ENCODE data around the gene MTMR3.
A peak's percentile ranks its signal among the peaks of the same experiment; 100 is the strongest.
"Not testable (repeated sequence)": the region's sequence is repeated elsewhere in the genome, so short reads cannot be mapped to it uniquely, and the experiment has no call there.

The MTMR3 gene

DNA sequence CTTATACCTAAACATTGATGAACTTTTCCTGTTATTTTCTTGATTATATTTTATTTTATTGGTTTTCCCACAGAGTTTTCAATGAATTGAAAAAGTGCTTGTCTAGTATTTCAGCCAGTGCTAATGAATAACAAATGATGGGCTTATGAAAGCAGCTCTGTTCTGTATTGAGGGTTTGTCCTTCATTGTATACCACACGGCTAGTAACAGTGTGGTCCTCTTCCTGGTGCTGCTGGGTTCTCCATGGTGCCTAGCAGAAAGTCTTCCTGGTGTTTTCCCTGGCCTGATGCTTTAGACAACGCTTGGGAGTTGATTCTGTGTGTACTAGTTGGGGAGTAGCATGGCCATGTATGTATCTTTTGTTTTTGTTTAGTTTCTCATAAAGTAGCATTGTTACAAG is 89.1 kb downstream of the MTMR3 start:
- DNase-seq, result no peak

DNA sequence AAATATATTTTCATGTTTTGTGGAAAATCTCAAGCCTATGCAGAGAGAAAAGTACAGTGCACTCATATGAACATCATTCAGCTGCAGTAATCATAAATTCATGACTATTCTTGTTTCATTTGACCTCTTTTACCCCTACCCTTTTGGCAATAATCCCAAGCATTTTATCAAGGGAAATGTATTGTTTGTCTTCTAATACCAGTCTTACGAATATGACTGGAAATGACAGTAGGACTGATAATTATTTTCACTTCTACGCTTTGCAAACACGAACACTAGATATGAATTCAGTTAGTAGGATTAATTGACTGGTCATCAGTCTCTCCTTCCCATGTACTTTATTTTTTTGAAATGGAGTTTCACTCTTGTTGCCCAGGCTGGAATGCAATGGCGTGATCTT is 90.3 kb downstream of the MTMR3 start:
- DNase-seq, result no peak

DNA sequence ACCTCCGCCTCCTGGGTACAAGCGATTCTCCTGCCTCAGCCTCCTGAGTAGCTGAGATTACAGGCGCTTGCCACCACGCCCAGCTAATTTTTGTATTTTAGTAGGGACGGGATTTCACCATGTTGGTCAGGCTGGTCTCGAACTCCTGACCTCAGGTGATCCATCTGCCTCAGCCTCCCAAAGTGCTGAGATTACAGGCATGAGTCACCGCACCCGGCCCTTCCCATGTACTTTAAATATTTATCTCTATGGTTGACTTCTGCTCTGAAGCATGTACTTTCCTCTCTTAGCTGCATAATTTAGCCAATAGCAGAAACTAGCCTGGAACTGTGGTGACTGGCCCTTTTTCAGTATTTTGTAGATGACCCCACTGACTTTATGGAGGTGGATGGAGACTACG is 90.7 kb downstream of the MTMR3 start:
- DNase-seq, result not testable (repeated sequence)

DNA sequence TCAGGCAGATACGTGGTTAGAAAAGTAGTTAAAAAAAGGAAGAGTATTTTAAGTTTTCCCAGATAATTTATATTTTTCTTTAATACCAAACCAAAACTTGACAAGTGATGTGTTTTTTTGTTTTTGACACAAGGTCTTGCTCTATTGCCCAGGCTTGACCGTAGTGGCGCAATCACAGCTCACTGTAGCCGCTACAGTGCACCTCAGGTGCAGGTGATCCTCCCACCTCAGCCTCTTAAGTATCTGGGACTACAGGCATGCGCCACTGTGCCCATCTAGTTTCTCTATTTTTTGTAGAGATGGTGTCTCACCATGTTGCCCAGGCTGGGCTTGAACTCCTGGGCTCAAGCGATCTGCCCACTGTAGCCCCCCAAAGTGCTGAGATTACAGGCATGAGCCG is 92.5 kb downstream of the MTMR3 start:
- DNase-seq, result no peak

DNA sequence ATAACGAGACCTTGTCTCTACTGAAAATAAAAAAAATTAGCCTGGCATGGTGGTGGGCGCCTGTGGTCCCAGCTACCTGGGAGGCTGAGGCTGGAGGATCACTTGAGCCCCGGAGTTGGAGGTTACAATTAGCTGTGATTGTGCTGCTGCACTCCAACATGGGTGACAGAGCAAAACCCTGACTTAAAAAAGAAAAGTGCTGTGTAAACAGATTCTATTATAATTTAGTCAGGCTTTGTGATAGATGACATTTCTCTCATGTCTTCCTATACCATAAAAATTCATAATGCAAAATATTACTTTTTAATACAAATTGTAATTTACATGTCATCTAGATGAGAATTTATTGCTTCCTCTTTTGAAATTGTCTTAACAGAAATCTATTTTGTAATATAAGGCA is 94.1 kb downstream of the MTMR3 start:
- no peak for DNase-seq

DNA sequence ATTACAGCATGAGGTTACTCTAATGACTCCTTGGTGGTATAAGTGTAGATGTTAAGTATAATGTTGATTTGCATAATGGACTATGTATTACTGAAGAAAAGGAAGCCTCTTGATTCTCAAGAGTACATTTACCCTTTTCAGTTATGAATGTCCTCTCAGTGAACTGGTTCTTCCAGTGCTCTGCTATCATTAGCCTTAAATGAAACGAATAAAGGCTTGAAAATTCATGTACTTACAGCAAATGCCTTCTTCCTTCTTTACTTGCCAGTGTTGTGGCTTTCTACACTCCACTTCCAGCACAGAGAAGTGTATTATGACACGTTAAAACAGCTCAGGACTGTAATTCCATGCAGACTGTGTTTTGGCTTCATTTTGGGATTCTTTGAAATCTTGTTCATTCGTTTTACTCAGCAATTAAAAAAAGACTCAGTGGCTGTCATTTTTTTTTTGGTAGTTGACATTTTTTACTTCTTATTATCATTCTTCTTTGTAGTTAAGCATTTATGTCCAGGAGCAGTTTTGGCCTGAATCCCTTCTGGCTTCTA is 96.9 kb downstream of the MTMR3 start:
- DNase-seq, result no peak

DNA sequence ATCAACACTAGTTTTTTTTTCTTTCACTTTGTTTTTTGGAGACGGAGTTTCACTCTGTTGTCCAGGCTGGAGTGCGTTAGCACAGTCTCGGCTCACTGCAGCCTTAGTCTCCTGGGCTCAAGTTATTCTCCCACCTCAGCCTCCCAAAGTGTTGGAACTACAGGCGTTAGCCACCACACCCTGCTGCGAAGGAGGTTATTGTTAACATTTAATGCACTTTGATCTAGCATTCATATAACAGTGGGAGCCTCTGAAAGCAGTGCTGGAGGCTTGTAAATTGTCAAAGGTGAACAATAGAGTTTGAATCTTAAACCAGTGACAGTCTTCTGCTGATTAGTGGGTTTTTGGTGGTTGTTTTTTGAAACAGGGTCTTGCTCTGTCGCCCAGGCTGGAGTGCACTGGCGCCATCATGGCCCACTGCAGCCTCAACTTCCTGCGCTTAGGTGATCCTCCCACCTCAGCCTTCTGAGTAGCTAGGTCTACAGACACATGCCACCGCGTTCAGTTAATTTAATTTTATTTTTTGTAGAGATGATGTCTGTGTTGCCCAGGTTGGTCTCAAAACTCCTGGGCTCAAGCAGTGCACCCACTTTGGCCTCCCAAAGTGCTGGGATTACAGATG is 100.4 kb downstream of the MTMR3 start:
- no peak for DNase-seq

DNA sequence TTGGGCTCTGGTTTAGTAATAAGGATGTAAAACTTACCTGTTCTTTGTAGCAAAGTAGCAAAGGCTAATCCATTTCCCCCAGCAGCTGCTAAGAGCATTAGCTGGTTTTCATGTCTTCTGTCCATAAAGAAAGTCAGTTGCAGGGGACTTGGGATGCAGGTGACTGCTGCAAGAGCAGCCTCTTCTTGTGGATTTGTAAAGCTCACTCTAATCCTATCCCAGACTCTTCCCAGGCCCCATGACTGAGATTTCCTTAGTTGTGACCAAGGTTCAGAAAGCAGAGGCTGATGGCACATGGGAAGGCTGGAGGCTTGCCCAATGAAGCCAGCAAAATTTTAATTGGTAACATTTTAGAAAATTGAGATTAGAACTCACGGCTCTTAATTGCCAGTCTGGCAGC is 102.9 kb downstream of the MTMR3 start:
- no peak for DNase-seq

DNA sequence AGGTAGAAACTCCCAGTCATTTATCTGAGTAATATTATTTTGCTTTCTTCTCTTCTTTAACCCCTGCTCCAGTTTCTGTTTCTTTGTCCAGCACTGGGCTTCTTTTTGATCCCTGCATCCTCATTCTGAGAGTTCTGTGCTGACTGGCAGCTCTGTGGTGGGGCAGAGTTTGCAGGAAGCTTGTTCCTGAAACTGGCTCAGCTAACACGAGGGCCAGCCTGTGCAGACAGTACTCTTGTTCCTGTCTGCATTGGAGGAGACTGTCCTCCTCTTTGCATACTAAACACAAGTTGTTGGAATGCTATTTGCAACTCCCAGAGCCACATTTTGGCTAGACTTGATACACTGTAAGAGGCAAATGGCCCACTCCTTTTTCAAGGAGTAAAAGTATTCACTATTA is 104.2 kb downstream of the MTMR3 start:
- DNase-seq, result no peak

DNA sequence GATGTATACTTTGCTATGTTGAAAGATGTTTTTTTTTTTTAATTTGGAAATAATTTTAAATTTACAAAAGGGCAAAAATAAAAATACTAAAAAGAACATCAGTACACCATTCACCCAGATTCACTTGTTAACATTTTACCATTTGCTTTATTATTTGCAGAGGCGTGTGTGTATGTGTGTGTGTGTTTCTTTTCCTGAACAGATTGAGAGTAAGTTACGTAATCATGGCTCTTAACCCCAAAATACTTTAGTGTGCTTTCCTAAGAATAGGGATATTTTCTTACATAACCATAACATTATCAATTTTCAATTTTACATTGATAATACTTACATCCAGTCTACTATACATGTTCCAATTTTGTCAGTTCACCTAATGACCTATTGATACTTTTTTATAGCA is 105.7 kb downstream of the MTMR3 start:
- no peak for DNase-seq

DNA sequence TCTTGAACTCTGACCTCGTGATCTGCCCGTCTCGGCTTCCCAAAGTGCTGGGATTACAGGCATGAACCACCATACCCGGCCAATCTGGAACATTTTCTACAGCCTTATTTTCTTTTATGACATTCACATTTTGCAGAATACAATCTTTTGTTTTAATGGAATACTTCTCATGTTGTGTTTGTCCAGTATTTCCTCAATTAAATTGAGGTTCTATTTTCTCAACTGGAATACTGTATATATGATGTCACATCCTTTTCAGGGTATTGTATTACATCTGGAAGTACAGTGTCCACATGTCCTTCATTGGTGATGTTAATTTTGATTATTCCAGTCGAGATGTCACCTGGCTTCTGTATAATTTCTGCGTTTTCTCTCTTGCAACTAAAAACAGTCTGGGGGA is 106.5 kb downstream of the MTMR3 start:
- no peak for DNase-seq

DNA sequence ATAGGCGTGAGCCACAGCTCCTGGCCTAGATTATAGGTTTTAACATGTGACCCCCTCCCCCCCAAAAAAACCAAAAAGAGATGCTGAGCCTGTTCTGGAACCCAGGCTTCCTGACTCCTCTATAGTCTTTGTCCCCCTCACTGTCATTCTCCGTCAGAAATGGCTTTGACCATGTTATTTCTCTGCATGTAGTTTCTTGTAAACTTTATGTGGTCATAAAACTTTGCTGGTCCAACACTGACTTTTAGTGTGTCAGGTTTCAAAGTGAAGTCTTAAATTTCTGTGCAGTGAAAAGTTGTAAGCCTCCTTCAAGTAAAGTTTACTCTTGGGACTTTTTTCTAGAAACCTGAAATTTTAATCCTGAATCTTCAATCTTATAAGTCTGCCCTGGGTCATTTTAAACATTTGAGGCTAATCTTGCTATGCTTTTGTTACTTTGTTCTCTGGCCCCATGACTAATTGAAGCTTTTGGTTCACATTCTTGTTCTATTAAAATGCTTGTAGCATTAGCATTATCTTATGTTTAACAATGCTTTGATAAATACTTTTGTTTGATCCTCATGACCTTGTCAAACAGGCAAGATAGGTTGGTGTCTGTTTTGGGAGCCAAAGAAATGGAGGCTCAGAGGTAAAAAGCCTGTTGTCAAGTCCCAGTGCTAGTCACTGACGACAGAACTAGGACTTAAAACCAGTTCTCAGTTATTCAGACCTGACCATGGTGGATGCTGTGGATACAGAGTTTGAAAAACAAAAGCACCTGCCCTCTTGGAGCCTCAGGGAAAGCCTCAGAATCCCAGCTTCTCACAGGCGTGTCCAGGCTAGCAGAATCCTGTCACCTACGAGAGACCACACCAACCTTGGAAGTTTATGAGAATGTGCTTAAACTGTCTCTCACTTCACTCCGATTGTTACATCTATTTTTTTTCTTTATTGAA is 109.6 kb downstream of the MTMR3 start:
- DNase-seq, result no peak

DNA sequence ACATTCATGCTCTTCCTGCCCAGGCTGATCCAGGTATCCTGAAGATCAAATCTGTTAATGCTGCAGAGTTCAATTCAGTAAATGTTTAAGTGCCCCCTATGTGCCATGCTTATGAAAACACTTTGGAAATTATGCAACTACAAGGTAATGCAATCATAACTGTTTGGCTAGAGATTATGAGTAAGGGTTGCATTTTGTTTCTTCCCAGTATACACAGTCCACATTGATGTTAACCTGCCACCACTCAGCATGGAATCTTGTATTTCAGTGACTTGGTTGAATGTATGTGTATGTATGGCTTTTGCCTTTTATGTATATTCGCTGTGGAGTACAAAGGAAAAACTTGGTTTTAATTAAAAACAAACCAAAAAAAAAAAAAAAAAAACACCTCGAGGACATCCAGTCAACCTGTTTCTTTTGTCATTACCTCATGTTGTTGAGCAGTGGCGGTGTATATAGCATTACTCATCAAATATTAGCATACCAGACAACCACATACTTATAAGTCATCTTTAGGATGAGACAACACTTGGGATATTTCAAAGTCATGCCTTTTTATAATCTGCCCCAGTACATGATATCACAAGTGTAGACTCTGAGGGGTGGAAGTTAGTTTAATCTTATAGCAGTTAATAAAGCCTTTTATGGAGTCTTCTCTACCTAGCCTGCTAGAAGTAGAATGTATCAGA is 111.2 kb downstream of the MTMR3 start:
- no peak for DNase-seq

DNA sequence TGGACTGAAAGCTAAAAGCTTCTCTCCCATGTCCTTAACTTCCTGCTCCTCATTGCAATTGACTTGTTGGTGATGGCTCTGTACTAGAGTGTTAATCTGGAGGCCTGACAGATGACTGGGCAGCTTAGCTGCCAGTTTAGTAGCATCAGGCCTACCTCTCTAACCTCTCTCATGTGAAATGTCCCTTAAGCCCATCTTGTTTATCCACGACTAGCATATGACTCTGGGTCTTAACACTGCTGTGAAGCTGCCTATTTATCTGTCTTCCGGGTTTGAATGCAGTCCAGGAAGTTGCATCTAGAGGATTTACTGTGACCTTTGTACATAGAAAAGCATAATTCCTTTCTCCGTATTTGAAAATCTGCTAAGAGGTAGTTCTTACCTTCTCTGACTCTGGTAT is 112.0 kb downstream of the MTMR3 start:
- DNase-seq, result no peak

DNA sequence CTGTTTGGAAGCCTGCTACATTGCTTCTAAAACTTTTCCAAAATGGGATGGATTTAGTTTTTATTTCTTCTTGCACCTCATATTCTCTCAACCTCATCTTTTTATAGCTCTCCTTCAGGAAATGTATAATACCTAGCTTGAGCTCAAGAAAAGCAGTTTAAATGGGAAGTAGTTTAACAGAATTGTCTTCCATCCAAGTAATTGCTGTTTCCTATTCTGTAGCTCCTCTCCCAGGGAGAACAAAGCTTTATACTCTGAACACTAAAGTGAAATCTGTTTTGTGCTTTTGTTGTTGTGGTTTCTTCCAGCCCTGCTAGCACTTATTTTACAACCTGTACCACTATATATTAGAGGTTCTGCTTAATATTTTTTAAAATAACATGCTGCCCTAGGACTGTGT is 114.1 kb downstream of the MTMR3 start:
- DNase-seq, result no peak

DNA sequence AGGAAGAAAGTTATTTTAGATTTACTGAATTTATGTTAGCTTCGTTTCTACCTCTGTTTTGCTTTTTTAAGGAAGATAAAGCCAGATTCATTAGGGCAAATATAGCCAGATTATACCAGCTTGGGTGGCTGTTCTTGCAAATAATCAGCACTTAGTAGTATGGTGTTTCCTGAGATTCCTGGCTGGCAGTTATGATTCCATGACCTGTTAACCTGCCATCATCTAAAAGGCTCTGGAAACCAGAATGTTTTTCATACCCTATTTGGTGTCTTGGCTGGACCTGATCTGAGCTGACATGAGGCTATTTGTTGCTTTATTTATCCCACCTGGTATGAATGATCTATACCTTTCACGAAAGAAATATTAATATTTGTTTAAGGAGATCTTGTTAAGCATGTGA is 114.5 kb downstream of the MTMR3 start:
- no peak for DNase-seq

DNA sequence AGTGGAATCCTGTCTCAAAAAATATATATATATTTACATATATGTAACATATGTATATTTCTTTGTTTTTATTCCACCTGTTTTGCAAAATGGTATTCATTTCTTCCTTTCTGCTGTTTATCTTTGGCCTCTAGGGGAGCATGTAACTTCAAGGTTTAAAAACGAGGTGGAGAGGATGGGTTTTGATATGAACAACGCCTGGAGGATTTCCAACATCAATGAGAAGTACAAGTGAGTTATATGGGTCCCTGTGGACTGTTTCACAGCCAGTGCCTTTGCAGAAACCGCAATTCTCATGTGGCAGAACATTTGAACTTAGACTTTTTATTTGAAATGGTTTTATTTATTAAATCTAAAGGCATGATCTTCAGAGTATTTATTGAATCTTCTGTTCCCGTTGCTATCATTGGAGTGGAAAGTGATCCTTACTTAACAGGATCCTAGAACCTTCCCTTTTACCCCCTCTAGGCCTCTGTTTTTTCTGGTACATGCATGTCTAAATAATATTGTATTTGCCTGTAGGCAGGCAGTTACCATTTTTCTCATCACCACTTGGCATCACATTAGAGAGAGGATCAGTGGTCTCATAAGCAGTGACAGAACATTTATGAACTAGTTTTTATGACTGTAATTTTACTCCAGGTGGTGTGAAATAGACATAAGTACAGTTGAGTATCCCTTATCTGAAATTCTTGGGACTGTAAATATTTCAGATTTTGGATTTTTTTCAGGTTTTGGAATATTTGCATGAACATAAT is 115.8 kb downstream of the MTMR3 start:
- no peak for DNase-seq

DNA sequence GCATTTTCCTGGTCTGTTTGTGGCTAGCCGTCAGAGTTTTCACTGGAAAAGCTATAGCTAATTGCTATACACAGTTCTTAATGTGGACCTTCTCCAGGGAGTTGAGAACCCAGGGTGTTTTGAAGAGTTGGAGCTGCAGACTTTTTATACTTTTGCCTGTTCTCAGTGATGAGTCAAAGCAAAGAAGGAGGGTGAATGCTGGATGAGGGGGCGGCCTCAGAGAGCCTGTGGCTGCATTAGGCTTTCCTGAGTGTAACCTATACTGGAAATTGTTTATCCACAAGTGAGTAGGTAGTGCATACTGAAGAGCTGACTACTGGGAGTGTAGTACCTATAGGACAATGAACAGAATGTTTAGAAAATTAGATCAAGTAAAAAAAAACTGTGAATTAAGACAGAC is 117.6 kb downstream of the MTMR3 start:
- DNase-seq, result no peak

DNA sequence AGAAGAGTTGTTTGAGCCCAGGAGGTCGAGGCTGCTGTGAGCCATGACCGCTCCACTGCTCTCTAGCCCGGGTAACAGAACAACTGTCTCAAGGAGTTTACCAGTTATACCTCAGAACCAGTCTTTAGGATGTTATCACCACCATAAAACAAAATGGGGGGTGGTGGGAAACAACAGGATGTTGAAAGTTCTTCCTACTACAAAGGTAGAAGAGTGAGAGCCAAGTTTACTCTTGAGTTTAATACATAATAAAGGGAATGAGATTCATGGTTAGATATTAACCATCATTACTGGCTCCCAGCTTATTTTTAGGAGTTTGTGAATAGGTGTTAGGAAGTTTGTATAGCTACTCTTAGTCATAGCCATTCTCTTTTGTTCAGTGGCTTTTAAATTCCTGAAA is 118.5 kb downstream of the MTMR3 start:
- no peak for DNase-seq

DNA sequence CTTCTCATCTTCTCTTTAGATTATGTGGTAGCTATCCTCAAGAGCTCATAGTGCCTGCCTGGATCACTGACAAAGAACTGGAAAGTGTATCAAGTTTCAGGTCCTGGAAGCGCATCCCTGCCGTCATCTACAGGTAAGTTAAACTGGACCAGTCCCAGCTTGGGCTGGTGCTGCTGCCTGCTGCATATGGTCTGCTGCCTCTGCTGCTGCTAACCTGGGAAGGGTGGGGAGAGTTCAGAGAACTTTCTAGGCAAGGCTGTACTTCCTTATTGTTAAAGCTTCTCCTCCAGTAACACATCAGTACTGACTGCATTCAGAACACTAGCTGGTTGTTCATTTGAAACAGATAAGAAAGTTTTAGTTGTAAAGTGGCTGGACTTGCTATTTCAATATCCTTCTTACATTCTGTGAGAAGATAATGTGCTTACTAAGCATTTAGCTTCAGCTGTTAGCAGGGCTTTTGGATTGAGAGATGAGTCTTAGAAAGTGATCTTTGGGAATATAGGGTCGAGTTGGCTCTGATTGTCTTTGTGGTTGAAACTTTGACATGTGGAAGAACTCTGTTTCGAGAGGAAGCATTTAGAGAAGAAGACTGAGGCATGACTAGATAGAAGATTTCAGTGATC is 120.0 kb downstream of the MTMR3 start:
- no peak for DNase-seq

DNA sequence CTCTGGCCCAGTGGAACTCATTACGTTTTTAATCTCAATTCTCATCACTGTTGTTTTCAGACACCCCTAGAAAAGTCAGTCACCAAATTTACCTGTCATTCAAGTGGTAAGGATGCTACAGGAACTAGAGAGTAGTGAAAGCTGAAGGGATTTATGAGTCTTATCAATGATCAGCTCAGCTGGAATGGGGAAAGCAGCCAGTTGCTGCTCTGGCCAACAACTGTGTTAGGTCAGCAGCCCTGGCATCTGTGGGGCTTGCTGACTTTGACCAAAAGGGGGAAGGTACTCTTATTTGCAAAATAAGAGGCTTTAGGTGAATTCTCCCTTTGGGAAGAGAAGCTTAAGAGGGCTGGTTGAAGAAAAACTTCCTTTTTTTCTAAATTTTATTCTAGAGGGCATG is 121.1 kb downstream of the MTMR3 start:
- DNase-seq, result no peak

DNA sequence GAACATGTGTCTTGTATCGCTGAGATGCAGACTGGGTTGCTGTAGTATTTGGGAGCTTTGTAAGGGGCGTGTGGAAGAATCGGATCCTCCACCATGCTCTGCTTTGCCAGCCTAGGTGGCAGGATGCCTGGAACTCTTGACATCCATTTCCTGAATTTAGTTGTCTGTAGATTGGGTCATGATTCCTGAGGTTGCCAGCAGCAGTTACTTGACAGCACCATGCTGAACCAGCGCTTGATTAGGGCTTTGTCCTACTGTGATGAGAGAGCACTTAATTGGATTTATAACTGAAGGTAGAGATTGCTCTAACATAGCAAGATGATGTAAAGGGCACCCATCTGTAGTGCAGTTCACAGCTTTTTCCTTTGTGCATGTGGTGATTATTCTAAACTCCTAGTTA is 121.7 kb downstream of the MTMR3 start:
- peak; percentile 34 to 64 for DNase-seq
